Esophagus squamous epithelium (tissue), 5 donors: ENCODE measurements around the gene PDE3A. TPM values are rescaled to one million over a fixed set of nuclear protein-coding genes. Genes with fewer than 3 reads are reported as not detected.
"Not testable (repeated sequence)": the region's sequence is repeated elsewhere in the genome, so short reads cannot be mapped to it uniquely, and the experiment has no call there.

Experiments
- DNase-seq: peaks from one replicate; lab custom pipeline; 2025; lab: John Stamatoyannopoulos, UW
- H3K27ac ChIP-seq, 4 donors: fragments of 200-600 bp; sonication (generic); one replicate each; pipeline ENCODE4 v1.5.1; 2016 to 2019; ENCODE audit warnings: mild to moderate bottlenecking in 1 of 4
- H3K27me3 ChIP-seq, 4 donors: fragments of 200-600 bp; sonication (generic); 1 replicate in 3 of 4; 2 replicates in 1 of 4; pipeline versions ENCODE4 v1.5.1 to v1.6.0; 2017 to 2021; ENCODE audit warnings: antibody characterized with exemption in 1 of 4
- H3K36me3 ChIP-seq, 3 donors: fragments of 200-600 bp; sonication (generic); one replicate each; pipeline ENCODE4 v1.5.1; 2016 to 2019
- H3K4me1 ChIP-seq, 3 donors: fragments of 200-600 bp; sonication (generic); one replicate each; pipeline ENCODE4 v1.5.1; 2017 to 2019
- H3K4me3 ChIP-seq, 4 donors: fragments of 200-600 bp; sonication (generic); 1 replicate in 3 of 4; 2 replicates in 1 of 4; pipeline ENCODE4 v1.5.1; 2016 to 2019; ENCODE audit warnings: mild to moderate bottlenecking in 2 of 4, moderate library complexity in 1 of 4
- H3K9me3 ChIP-seq, 3 donors: fragments of 200-600 bp; sonication (generic); one replicate each; pipeline ENCODE4 v1.5.1; 2016 to 2019
- CTCF ChIP-seq, 6 experiments: fragments of 450-650 bp in 4 of 6; fragments of 200-600 bp in 2 of 6; sonication (generic) in 2 of 6; IDR thresholded peaks; one replicate each; pipeline ENCODE4 v1.5.1; 2016 to 2019; ENCODE audit warnings: antibody characterized with exemption in 6 of 6, mild to moderate bottlenecking in 4 of 6, moderate library complexity in 4 of 6
- POLR2A ChIP-seq, 4 donors: fragments of 450-650 bp; IDR thresholded peaks; one replicate each; pipeline ENCODE4 v1.6.1; 2017; ENCODE audit warnings: antibody characterized with exemption in 4 of 4, mild to moderate bottlenecking in 4 of 4, moderate library complexity in 3 of 4
- WGBS, 2 donors: methylation state at CpG; one replicate each; pipeline ENCODE4 v1.1.5; 2018; 5-methylcytosine and 5-hydroxymethylcytosine counted together
- intact Hi-C: fragments of 100-400 bp; cut with DNase I; formaldehyde crosslinking; loops from one replicate; pipeline ENCODE4 v1.15.0; 2022
- total RNA-seq, 4 donors: library from RNA; depleted of rRNA; stranded (reverse); fragments of >200 nt; gene quantifications; one replicate each; pipeline ENCODE4 v1.1.0, GENCODE V29; 2016
- donor health status: DM: yes; HTN: yes; CAD: no.

The PDE3A gene
- total RNA-seq, 4 donors from 2014 or later, result 0.30 to 5.5 (median 3.1) TPM

- 34 to 64% methylated on average over 2 of the region's 2 CpGs for WGBS, 2 donors
- intact Hi-C loops, result no loop called here
- Histone ChIP-seq H3K4me1 (peaks cover 0 to 8% (median 0%) of the 10 kb centered on the region in 3 donors), H3K36me3 (no peaks in the 10 kb centered on the region), H3K9me3 (no peaks in the 10 kb centered on the region), H3K4me3 (no peak overlapping the region), H3K27ac (peak overlapping the region in 1 of 4 donors; percentile 48), H3K27me3 (no peaks in the 10 kb centered on the region)
- DNase-seq, result no peak
- TF ChIP-seq POLR2A (IDR thresholded peaks at IDR 0.05) (no peak), CTCF (IDR thresholded peaks at IDR 0.05) (no peak)
Observed at GRCh38 chr12:20547816-20548575, 179.7 kb downstream of the PDE3A start.

GRCh38 chr12:20548611-20549010 lies 180.3 kb downstream of the PDE3A start:
- Histone ChIP-seq H3K27ac (peak overlapping the region in 1 of 4 donors; percentile 48), H3K36me3 (no peaks in the 10 kb centered on the region), H3K27me3 (no peaks in the 10 kb centered on the region), H3K9me3 (no peaks in the 10 kb centered on the region), H3K4me1 (peaks cover 0 to 8% (median 0%) of the 10 kb centered on the region in 3 donors), H3K4me3 (no peak overlapping the region)
- 38 to 40% methylated on average over 1 of the region's 1 CpG for WGBS, 2 donors
- intact Hi-C loops, result no loop called here
- TF ChIP-seq POLR2A (IDR thresholded peaks at IDR 0.05) (no peak), CTCF (IDR thresholded peaks at IDR 0.05) (no peak)
- no peak for DNase-seq

GRCh38 chr12:20549108-20549719 lies 180.9 kb downstream of the PDE3A start:
- H3K27ac ChIP-seq, result peak overlapping the region in 1 of 4 donors; percentile 48
- intact Hi-C loops, result no loop called here
- H3K9me3 ChIP-seq, result no peaks in the 10 kb centered on the region
- no peak for DNase-seq
- no peaks in the 10 kb centered on the region for H3K36me3 ChIP-seq
- H3K4me1 ChIP-seq, result peaks cover 0 to 8% (median 0%) of the 10 kb centered on the region in 3 donors
- TF ChIP-seq POLR2A (IDR thresholded peaks at IDR 0.05), result no peak
- TF ChIP-seq CTCF (IDR thresholded peaks at IDR 0.05), result peak in 4 of 6 experiments; percentile 19 to 40 (median 22)
- H3K4me3 ChIP-seq, result no peak overlapping the region
- WGBS, 2 donors, result 41 to 45% methylated on average over 2 of the region's 2 CpGs
- no peaks in the 10 kb centered on the region for H3K27me3 ChIP-seq

GRCh38 chr12:20551742-20552442 lies 183.6 kb downstream of the PDE3A start:
- intact Hi-C loops, DNase-seq, H3K27ac ChIP-seq, H3K4me3 ChIP-seq, H3K36me3 ChIP-seq, H3K4me1 ChIP-seq, H3K9me3 ChIP-seq, H3K27me3 ChIP-seq: not testable (repeated sequence)
- 98% methylated on average over 16 to 39 of the region's 48 CpGs for WGBS, 2 donors

GRCh38 chr12:20552586-20552985 lies 184.2 kb downstream of the PDE3A start:
- intact Hi-C loops, DNase-seq, H3K27me3 ChIP-seq, H3K4me3 ChIP-seq, H3K9me3 ChIP-seq, H3K36me3 ChIP-seq, H3K4me1 ChIP-seq, H3K27ac ChIP-seq: not testable (repeated sequence)
- 86% methylated on average over 8 to 16 of the region's 23 CpGs for WGBS, 2 donors

- intact Hi-C loops, result no loop called here
Observed at GRCh38 chr12:20555015-20555414, 186.7 kb downstream of the PDE3A start.

More at GRCh38 chr12:20555015-20555414, 186.7 kb downstream of the PDE3A start:
- H3K9me3 ChIP-seq, result no peaks in the 10 kb centered on the region
- WGBS, 2 donors, result 89 to 91% methylated on average over 10 of the region's 10 CpGs
- H3K4me1 ChIP-seq, result no peaks in the 10 kb centered on the region
- no peaks in the 10 kb centered on the region for H3K27me3 ChIP-seq
- TF ChIP-seq POLR2A (IDR thresholded peaks at IDR 0.05), result no peak
- DNase-seq, result no peak
- no peaks in the 10 kb centered on the region for H3K36me3 ChIP-seq
- H3K27ac ChIP-seq, result no peak overlapping the region
- no peak overlapping the region for H3K4me3 ChIP-seq
